ENCODE measurements around the gene POLR2A.

The POLR2A gene

GRCh38 chr17:7484067-7484918 is at the start of gene POLR2A:
TSS of gene POLR2A (plus strand) at chr17:7484366.
- DNase-seq, result peak; percentile 97

- peak; percentile 76 for DNase-seq
These were observed 48.2 kb upstream of the POLR2A start for GRCh38 chr17:7435676-7436555.

- DNase-seq, result peak; percentile 36
These were observed 47.4 kb upstream of the POLR2A start for GRCh38 chr17:7436556-7437368.

GRCh38 chr17:7437369-7437863 is 46.8 kb upstream of the POLR2A start:
- no peak for DNase-seq

GRCh38 chr17:7437950-7438614 is 46.1 kb upstream of the POLR2A start:
- no peak for DNase-seq

GRCh38 chr17:7438656-7439460 is 45.3 kb upstream of the POLR2A start:
- DNase-seq, result no peak

- no peak for DNase-seq
These were observed 44.6 kb upstream of the POLR2A start, which contains the start of gene FGF11 for GRCh38 chr17:7439462-7440112. TSS of gene FGF11 (plus strand) at chr17:7439512. CDS start at chr17:7439621, 109 bp downstream.

GRCh38 chr17:7440113-7440833 is 43.9 kb upstream of the POLR2A start:
- peak; percentile 11 for DNase-seq

GRCh38 chr17:7440834-7441195 is 43.4 kb upstream of the POLR2A start:
- no peak for DNase-seq

- DNase-seq, result no peak
These were observed 42.9 kb upstream of the POLR2A start for GRCh38 chr17:7441266-7441665.

GRCh38 chr17:7442142-7442541 is 42.0 kb upstream of the POLR2A start:
- DNase-seq, result no peak

GRCh38 chr17:7443499-7444485 is 40.4 kb upstream of the POLR2A start:
- DNase-seq, result no peak

GRCh38 chr17:7444682-7445618 is 39.2 kb upstream of the POLR2A start, which contains the start of gene CHRNB1:
TSS of gene CHRNB1 (plus strand) at chr17:7445061. CDS start at chr17:7445128, 67 bp downstream.
- DNase-seq, result peak; percentile 78

- peak; percentile 78 for DNase-seq
These were observed 38.6 kb upstream of the POLR2A start for GRCh38 chr17:7445619-7445968.

- DNase-seq, result no peak
These were observed 35.7 kb upstream of the POLR2A start for GRCh38 chr17:7448461-7448860.

GRCh38 chr17:7459961-7460545 is 24.1 kb upstream of the POLR2A start:
- DNase-seq, result no peak

Measured in NCI-H510A treated with DMSO at 0.1 percent for 48 hours (cell line).